GM06990 (cell line): ENCODE data around the gene CCDC38.
"Not testable (repeated sequence)": the region's sequence is repeated elsewhere in the genome, so short reads cannot be mapped to it uniquely, and the experiment has no call there.

ENCODE experiments used
- DNase-seq: peaks from one replicate; pipeline ENCODE4 v3.0.0-alpha.2; 2011; ENCODE audit not compliant: insufficient read length; ENCODE audit errors: extremely low read depth
- H3K27me3 ChIP-seq: replicated peaks from 2 replicates; pipeline ENCODE4 v1.6.0; 2011; ENCODE audit warnings: low read length; ENCODE audit not compliant: control insufficient read depth, insufficient read depth
- H3K36me3 ChIP-seq: 2 replicates; pipeline ENCODE4 v1.5.1; 2011; ENCODE audit warnings: low read length; ENCODE audit not compliant: control insufficient read depth, insufficient read depth
- H3K4me3 ChIP-seq: replicated peaks from 2 replicates; pipeline ENCODE4 v1.5.1; 2011; ENCODE audit warnings: low read depth, mild to moderate bottlenecking, control low read depth, low read length
- CTCF ChIP-seq: IDR thresholded peaks from 2 replicates; pipeline ENCODE4 v1.5.1; 2011; ENCODE audit warnings: low read length, control low read depth, mild to moderate bottlenecking, inconsistent platforms; ENCODE audit not compliant: insufficient read depth, poor library complexity, severe bottlenecking

Gene CCDC38

GRCh38 chr12:95976416-95976832, 34.0 kb upstream of the CCDC38 start:
- Histone ChIP-seq H3K27me3 (no peaks in the 10 kb centered on the region; the same call in 1 of the 2 replicates), H3K4me3 (no peak overlapping the region), H3K36me3 (no peaks in the 10 kb centered on the region)
- no peak for TF ChIP-seq CTCF
- no peak for DNase-seq

- Histone ChIP-seq H3K27me3 (no peaks in the 10 kb centered on the region; the same call in 1 of the 2 replicates), H3K4me3 (no peak overlapping the region), H3K36me3 (no peaks in the 10 kb centered on the region)
- DNase-seq = no peak
- TF ChIP-seq CTCF = no peak
These were observed 33.1 kb upstream of the CCDC38 start for GRCh38 chr12:95975491-95975890.

- TF ChIP-seq CTCF = no peak
- Histone ChIP-seq H3K36me3 (no peaks in the 10 kb centered on the region), H3K4me3 (no peak overlapping the region), H3K27me3 (no peaks in the 10 kb centered on the region; the same call in 1 of the 2 replicates)
- no peak for DNase-seq
These were observed 31.9 kb upstream of the CCDC38 start for GRCh38 chr12:95974358-95974757.

- no peak for TF ChIP-seq CTCF
- H3K27me3 ChIP-seq = no peaks in the 10 kb centered on the region
- H3K36me3 ChIP-seq = no peaks in the 10 kb centered on the region
- no peak for DNase-seq
- no peak overlapping the region for H3K4me3 ChIP-seq
These were observed 30.5 kb upstream of the CCDC38 start for GRCh38 chr12:95972832-95973456.

- no peak for TF ChIP-seq CTCF
- no peak for DNase-seq
- no peak overlapping the region for H3K4me3 ChIP-seq
- no peaks in the 10 kb centered on the region for H3K27me3 ChIP-seq
- no peaks in the 10 kb centered on the region for H3K36me3 ChIP-seq
These were observed 28.5 kb upstream of the CCDC38 start for GRCh38 chr12:95970905-95971304.

- not testable (repeated sequence) for H3K4me3 ChIP-seq, H3K36me3 ChIP-seq, DNase-seq, H3K27me3 ChIP-seq
These were observed 26.7 kb upstream of the CCDC38 start for GRCh38 chr12:95969116-95969515.
